ENCODE measurements around the gene SGSM2.
"Not testable (repeated sequence)": the region's sequence is repeated elsewhere in the genome, so short reads cannot be mapped to it uniquely, and the experiment has no call there.

Gene SGSM2

DNA sequence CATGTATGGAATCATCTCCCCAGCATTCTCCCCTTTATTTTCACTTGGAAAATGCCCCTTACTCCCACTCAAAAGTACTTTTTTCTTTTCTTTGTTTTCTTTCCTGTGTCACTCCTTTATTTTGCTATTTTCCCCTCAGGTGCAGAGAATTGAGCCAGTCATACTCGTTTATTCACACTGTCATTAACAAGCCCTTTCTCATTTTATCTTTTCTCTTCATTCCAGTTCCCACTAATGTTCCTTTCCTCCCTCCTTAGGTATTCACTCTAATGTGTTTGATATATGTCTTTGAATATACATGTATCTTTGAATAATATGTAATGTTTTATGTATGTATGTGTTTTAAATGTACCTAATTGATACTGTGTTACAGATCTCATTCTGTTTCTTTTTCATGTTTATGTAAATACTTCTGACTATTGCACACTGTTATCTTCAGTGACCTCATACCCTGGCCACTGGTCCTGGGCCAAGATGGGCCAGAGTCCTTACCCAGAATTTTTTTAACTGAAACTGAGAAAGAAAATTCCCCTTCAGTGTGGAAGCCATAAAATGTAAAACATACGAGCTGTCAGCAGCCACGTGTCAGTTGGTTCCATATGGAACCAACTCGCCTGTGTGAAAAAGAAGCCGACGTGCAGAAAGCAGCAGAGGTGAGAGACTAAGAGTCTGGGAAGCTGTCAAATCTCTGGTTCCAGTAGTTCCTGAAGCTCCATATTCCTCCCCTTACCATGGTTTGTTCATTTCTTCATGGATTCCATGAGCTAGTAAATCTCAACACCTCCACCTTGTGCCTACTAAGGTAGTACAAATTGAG, 27.8 kb upstream of the SGSM2 start:
- Mint-ChIP-seq H3K4me1 (peaks cover 11% of the 10 kb centered on the region), H3K27me3 (ENCODE audit: low read depth, poor library complexity) (peaks cover 2% of the 10 kb centered on the region), H3K36me3 (ENCODE audit: low read depth) (peaks cover 24% of the 10 kb centered on the region), H3K4me3 (no peak overlapping the region), H3K27ac (peak overlapping the region; percentile 19), H3K9me3 (peaks cover 4% of the 10 kb centered on the region)
- no peak for TF ChIP-seq CTCF (IDR thresholded peaks at IDR 0.05)
- DNase-seq, result no peak

DNA sequence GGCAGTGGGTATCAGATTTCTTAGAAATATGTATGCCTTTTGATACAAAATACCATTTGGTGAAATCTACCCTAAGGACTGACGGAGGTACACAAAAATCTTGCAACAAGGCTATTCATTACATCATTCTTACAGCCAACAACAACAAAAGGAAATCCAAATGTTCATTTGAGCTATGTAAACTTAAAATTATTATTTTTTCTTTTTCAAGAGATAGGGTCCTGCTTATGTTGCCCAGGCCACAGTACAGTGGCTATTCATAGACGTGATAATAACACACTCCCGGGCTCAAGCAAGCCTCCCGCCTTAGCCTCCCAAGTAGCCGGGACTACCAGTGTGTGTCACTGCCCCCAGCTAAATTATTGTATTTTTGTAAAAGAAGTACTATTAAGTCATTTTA, 24.6 kb upstream of the SGSM2 start:
- Mint-ChIP-seq H3K27me3 (ENCODE audit: low read depth, poor library complexity) (peaks cover 3% of the 10 kb centered on the region), H3K27ac (no peak overlapping the region), H3K36me3 (ENCODE audit: low read depth) (peaks cover 5% of the 10 kb centered on the region), H3K4me1 (peaks cover 6% of the 10 kb centered on the region), H3K9me3 (no peaks in the 10 kb centered on the region), H3K4me3 (no peak overlapping the region)
- TF ChIP-seq CTCF (IDR thresholded peaks at IDR 0.05), result no peak
- DNase-seq, result no peak

DNA sequence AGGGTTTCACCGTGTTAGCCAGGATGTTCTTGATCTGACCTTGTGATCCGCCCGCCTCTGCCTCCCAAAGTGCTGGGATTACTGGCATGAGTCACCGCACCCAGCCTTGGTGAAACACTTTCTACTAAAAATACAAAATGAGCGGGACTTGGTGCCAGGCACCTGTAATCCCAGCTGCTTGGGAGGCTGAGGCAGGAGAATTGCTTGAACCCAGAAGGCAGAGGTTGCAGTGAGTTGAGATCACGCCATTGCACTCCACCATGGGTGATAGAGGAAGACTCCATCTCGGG, 20.4 kb upstream of the SGSM2 start:
- peaks cover 21% of the 10 kb centered on the region for H3K36me3 Mint-ChIP-seq (ENCODE audit: low read depth)
- not testable (repeated sequence) for H3K9me3 Mint-ChIP-seq, H3K27ac Mint-ChIP-seq

GRCh38 chr17:2317796-2318195, 19.5 kb upstream of the SGSM2 start:
- DNase-seq, result no peak
- no peak overlapping the region for H3K27ac Mint-ChIP-seq
- no peaks in the 10 kb centered on the region for H3K9me3 Mint-ChIP-seq
- H3K27me3 Mint-ChIP-seq (ENCODE audit: low read depth, poor library complexity), result peaks cover 3% of the 10 kb centered on the region
- peaks cover 30% of the 10 kb centered on the region for H3K36me3 Mint-ChIP-seq (ENCODE audit: low read depth)
- no peak for TF ChIP-seq CTCF (IDR thresholded peaks at IDR 0.05)
- H3K4me3 Mint-ChIP-seq, result no peak overlapping the region
- H3K4me1 Mint-ChIP-seq, result no peaks in the 10 kb centered on the region

More for the DNA sequence above, 20.4 kb upstream of the SGSM2 start:
- not testable (repeated sequence) for H3K4me3 Mint-ChIP-seq; H3K27me3 Mint-ChIP-seq (ENCODE audit: low read depth, poor library complexity); H3K4me1 Mint-ChIP-seq; DNase-seq

DNA sequence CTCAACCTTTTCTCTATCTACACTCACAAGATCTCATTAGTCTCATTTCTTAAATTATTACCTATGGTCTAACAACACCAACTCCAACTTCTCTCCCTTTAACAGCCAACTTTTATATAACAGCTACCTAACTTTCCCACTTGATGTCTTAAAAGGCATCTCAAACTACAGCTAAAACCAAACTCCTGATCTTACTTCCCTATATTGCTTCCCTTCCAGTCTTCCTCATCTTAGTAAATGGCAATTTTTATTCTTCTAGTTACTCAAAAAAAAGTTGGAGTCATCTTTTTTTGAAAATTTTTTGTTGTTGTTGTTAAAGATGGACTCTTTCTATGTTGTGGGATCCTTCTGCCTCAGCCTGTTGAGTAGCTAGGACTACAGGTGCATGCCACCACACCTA, 18.2 kb upstream of the SGSM2 start:
- no peak overlapping the region for H3K27ac Mint-ChIP-seq
- no peaks in the 10 kb centered on the region for H3K4me1 Mint-ChIP-seq
- TF ChIP-seq CTCF (IDR thresholded peaks at IDR 0.05), result no peak
- peaks cover 42% of the 10 kb centered on the region for H3K36me3 Mint-ChIP-seq (ENCODE audit: low read depth)
- peaks cover 3% of the 10 kb centered on the region for H3K27me3 Mint-ChIP-seq (ENCODE audit: low read depth, poor library complexity)
- H3K9me3 Mint-ChIP-seq, result no peaks in the 10 kb centered on the region
- H3K4me3 Mint-ChIP-seq, result no peak overlapping the region
- DNase-seq, result no peak

DNA sequence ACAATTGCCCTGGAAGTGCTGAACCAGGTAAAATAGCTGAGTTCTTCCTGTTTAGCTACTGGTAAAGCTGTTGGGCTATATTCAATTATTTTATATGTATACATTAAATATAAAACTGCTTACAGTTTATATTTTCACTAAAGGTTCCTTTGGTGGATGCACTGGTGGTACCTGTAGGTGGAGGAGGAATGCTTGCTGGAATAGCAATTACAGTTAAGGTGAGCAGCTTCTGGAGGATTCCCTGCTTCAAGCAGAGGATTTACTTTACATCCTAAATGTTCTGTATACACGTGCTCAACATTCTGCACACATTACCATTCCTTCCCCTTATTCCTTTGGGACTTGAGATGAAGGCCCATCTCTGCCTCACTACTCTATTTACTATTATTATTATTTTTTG, 15.9 kb upstream of the SGSM2 start:
- no peaks in the 10 kb centered on the region for H3K4me1 Mint-ChIP-seq
- no peaks in the 10 kb centered on the region for H3K9me3 Mint-ChIP-seq
- no peak for DNase-seq
- H3K27ac Mint-ChIP-seq, result no peak overlapping the region
- TF ChIP-seq CTCF (IDR thresholded peaks at IDR 0.05), result no peak
- no peaks in the 10 kb centered on the region for H3K27me3 Mint-ChIP-seq (ENCODE audit: low read depth, poor library complexity)
- no peak overlapping the region for H3K4me3 Mint-ChIP-seq
- peaks cover 58% of the 10 kb centered on the region for H3K36me3 Mint-ChIP-seq (ENCODE audit: low read depth)

Measured in nephron progenitor cell (in vitro differentiated cells).